HG03196 (cell line): ENCODE results near the gene ATAD3A.

Experiments used
- ATAC-seq: cut with Tn5 transposase; IDR thresholded peaks from one replicate; pipeline ENCODE4 v1.9.1; 2021; ENCODE audit not compliant: unreplicated experiment

The ATAD3A gene

GRCh38 chr1:1538334-1538733, 26.4 kb downstream of the ATAD3A start:
- no peak for ATAC-seq

DNA sequence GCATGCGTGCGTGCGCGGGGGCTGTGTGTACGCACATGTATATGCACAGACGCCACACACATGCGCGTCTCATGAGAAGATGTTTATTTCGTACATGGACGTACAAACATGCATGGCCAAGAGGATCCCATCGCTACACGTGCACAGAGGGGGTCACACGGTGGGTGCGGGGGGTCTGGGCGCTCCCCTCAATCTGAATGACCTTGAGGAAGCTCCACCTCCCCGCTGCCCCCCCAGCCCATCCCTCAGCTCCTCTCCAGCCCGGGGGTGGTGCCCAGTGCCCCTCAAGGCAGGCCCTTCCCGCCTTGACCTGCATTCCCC, 27.0 kb downstream of the ATAD3A start:
- no peak for ATAC-seq

DNA sequence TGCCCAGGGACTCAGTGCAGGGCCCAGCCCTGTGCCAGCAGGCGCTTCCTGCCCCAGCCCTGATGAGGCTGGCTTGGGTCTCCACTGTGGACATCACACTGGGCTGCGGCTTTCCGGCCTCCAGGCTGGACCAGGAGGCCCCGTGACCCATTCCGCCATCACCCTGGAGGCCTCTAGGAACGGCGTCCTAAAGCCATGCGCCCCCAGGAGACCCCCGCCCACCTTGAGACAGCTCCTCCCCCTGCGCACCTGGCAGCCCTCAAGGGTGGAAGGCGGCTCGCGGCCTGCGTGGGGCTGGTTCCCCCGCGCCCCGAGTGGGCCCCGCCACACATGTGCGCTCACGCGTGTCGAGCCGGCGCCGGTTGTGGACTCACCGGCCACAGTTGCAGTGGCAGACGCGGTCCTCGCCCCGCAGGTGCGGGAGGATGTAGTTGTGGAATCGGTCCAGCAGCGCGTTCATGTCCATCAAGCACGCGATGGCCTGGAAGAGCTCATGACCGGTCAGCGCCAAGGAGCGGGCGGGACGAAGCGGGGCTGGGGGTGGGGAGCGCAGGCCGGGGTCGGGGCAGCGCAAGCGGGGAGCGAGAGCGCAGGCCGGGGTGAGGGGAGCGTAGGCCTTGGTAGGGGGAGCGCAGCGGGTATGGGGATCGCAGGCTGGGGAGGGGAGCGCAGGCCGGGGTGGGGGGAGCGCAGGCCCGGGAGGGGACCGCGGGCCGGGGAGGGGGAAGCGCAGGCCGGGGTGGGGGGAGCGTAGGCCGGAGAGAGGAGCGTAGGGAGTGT, 27.5 kb downstream of the ATAD3A start:
- ATAC-seq = no peak

DNA sequence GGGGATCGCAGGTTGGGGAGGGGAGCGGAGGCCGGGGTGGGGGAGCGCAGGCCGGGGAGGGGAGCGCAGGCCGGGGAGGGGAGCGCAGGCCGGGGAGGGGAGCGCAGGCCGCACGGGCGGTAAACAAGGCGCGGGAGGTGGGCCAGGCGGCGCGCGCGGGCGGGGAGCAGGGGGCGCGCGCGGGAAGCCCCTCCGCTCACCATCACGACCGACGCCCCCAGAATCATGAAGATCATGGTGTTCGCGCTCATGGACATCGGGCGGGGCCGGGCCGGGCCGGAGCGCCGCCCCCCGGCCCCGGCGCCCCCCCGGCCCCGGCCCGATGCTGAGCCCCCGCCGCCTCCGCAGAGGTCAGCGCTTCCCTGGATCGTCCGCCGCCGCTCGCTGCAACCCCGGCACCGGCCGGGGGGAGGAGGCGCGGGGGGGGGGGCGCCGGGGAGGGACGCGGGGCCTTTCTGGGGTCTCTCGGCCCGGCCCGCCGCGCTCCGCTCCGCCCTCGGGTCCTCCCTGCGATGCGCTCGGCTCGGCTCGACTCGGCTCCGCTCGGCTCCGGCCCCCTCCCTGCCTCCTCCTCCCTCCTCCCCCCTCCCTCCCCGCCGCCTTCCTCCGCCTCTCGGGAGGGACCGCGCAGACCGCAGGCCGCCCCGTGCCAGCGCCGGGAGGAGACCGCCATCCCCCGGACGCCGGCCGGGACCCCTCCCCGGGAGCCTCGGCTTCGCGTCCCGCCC, 28.3 kb downstream of the ATAD3A start, which contains the start of gene TMEM240:
Gene TMEM240, minus strand, starts transcription at position 535 of the 728 bp plus-strand sequence. Its CDS starts 278 bp downstream, at position 257.
- ATAC-seq = no peak

DNA sequence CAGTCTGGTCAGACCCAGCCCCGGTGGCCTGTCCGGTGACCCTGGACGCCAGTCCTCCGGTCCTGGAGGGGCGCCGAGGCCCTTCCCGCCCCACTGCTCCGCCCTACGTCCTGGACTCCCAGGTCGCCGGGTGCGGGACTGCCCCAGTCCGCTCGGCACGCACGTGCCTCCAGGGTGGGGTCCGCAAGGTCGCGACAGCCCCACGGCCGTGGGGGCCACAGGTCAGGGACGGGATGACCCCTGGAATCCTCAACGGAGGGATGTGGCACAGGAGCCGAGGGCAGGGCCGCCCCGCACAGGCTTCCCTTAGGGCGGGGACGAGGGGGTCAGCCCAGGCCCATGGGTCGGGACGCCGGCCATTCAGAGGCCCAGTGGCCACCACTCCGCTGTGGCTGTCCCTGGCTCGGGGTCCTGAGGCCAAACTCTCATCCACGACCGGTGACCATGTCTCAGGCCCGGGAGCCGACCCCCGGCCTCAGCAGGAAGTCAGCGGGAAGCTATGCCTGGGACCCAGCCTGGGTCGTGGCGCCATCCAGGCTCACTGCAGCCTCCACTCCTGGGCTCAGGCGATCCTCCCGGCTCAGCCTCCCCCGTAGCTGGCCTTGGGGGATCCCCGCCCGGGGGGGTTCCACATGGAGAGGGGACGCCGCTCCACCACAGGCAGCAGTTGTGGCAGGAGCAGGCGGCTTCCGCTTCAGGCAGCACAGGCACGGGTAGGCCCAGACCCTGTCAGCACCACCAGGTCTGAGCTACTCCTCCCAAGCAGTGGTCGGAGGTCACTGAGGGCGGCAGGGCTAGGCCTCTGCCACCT, 29.1 kb downstream of the ATAD3A start:
- no peak for ATAC-seq

GRCh38 chr1:1541956-1542765, 30.2 kb downstream of the ATAD3A start:
- no peak for ATAC-seq

DNA sequence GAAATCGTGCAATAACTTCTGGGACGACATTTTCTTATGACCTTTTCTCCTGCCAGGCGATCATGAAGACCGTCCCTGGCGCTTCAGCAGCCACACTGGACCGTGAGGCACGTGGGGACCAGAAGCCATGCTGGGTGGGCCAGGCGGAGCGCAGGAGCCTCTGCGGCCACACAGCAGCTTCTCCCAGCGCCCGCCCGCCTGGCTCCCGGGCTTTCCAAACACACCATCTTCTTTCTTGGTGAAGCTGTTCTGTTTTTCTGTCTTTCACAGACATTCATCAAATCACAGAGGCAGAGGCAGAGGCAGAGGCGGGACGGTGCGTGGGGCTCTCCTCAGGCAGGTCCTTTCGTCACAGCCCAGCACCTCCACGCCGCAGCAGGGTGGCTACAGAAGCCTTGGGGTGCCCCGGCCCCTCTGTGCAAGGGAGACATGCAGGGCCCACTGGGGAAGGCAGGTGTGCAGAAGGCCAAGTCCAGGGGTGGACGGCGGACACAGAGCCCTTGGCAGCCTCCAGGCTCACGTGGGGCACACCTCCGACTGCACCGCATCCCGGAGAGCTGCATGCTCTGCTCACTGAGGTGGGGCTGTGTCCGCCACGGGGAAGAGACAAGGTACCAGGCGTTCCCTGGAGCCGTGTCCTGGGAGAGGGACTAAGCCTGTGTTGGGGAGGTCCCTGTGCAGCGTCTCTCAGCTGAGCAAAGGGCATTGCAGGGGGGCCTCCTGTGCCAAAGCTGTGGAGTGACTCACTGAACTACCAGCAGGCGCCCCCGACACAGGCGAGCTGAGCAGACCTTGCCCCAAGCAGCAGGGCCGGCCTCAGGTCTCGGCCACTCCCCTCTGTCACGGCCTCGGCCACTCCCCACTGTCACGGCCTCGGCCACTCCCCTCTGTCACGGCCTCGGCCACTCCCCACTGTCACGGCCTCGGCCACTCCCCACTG, 31.1 kb downstream of the ATAD3A start:
- no peak for ATAC-seq

GRCh38 chr1:1543706-1544099, 31.7 kb downstream of the ATAD3A start:
- ATAC-seq = no peak

DNA sequence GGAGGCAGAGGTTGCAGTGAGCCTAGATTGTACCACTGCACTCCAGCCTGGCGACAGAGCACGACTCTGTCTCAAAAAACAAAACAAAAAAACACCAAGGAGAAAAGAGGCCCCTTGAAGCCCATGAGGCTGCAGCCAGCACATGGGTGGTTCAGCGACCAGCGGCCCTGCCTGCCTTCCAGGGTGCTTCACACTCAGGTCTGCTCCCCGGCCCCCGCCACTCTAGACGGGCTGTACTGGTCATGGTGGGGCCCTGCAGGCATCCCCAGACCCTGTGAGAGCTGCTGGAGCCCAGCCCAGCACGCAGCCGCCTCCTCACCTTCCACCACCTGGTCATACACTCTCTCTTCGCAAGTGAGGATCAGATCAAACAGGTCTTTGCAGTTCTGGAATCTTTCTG, 32.6 kb downstream of the ATAD3A start:
- ATAC-seq = no peak

GRCh38 chr1:1545946-1546737, 34.2 kb downstream of the ATAD3A start:
- ATAC-seq = no peak

- no peak for ATAC-seq
These were observed 35.0 kb downstream of the ATAD3A start for GRCh38 chr1:1547011-1547410.

DNA sequence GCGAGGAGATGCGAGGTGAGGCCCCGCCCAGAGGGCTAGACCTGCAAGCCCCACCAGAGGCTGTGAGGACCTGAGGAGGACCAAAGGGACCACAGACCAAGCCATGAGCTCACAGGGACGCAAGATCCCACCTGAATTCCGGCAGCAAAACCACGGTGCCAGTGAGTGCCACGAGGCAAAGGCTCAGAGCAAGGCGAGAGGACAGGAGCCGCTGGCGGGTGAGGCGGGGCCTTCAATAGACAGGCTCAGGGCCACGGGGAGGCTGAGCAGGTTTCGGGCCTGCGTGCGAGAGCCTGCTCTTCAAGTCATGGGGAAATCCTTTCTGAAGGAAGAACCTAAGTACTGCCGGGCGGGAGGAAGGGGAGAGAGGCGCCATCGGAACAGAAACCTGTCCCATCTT, 35.5 kb downstream of the ATAD3A start:
- no peak for ATAC-seq

- no peak for ATAC-seq
These were observed 36.6 kb downstream of the ATAD3A start for GRCh38 chr1:1548591-1548990.

- ATAC-seq = no peak
These were observed 38.1 kb downstream of the ATAD3A start for GRCh38 chr1:1550087-1550486.

DNA sequence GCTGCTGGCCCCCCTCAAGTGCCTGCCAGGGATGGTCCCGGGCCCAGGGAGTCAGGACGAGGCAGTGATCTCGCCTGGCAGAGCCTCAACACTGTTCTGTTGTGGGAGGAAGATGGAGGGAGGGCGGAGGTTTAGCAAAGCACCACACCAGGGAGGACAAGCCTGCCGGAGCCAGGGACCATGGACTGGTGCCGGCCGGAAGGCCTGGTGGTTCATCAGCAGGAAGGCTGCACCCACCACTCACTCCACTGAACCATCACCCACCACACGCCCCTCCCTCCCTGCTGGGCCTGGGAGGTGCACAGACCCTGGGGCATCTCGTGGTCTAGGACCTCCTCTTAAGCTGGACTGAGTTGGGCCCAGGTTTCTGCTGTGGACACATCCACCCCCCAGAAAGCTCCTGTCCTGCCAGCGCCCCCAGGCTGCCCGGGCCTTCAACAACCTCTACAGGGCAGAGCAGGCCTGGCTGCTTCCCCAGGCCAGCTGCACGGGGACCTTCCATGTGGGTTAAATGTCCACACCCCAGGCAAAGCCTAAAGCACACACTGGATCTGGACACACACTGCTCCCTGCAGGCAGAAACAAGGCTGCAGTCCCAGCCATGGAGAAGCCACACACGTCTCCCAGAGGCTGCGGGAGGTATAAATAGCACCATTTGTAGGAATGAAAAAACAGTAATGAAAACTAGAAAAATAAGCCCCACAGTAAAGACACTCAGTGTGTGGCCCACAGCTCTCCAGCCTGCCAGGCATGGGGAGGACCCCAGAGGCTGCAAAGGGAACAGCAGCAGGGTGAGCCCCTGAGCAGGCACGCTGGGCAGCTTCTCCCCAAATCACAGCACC, 38.9 kb downstream of the ATAD3A start:
- ATAC-seq = no peak

- no peak for ATAC-seq
These were observed 39.7 kb downstream of the ATAD3A start for GRCh38 chr1:1551524-1552262.

GRCh38 chr1:1552263-1552639, 40.3 kb downstream of the ATAD3A start:
- ATAC-seq = no peak
